DOHH2 (cell line): Measurements from ENCODE around the gene KCTD16.
A peak's percentile ranks its signal among the peaks of the same experiment; 100 is the strongest.

ENCODE experiments used
- H3F3A ChIP-seq: fragments of 200-600 bp; sonication (generic), shearing (Covaris generic); 2 replicates; pipeline ENCODE4 v1.6.0; 2016; ENCODE audit warnings: antibody characterized with exemption, mild to moderate bottlenecking; ENCODE audit not compliant: control insufficient read depth, insufficient read depth
- H3K27ac ChIP-seq: fragments of 200-600 bp; sonication (generic); 2 replicates; pipeline ENCODE4 v1.5.1; 2014; ENCODE audit warnings: low read depth, mild to moderate bottlenecking, low read length, moderate library complexity
- H3K27me3 ChIP-seq: fragments of 200-600 bp; sonication (generic); 2 replicates; pipeline ENCODE4 v1.6.1; 2014; ENCODE audit warnings: mild to moderate bottlenecking, low read length, mixed read lengths; ENCODE audit not compliant: control insufficient read depth
- H3K36me3 ChIP-seq: fragments of 200-600 bp; sonication (generic); 2 replicates; pipeline ENCODE4 v1.6.1; 2014; ENCODE audit warnings: mild to moderate bottlenecking, low read length, moderate library complexity, mixed read lengths; ENCODE audit not compliant: control insufficient read depth
- H3K4me1 ChIP-seq: fragments of 200-600 bp; sonication (generic); 2 replicates; pipeline ENCODE4 v1.6.1; 2014; ENCODE audit warnings: mild to moderate bottlenecking, low read length, mixed read lengths; ENCODE audit not compliant: control insufficient read depth
- H3K4me2 ChIP-seq: fragments of 200-600 bp; sonication (generic); 2 replicates; pipeline ENCODE4 v1.6.0; 2014; ENCODE audit warnings: mild to moderate bottlenecking, low read length, moderate library complexity
- H3K4me3 ChIP-seq: fragments of 200-600 bp; sonication (generic); 2 replicates; pipeline ENCODE4 v1.5.1; 2014; ENCODE audit warnings: mild to moderate bottlenecking, low read length, mixed read lengths
- H3K79me2 ChIP-seq: fragments of 200-600 bp; sonication (generic); 2 replicates; pipeline ENCODE4 v1.6.1; 2014; ENCODE audit warnings: mild to moderate bottlenecking, low read length, mixed read lengths; ENCODE audit not compliant: control insufficient read depth
- H3K9me2 ChIP-seq: fragments of 200-600 bp; sonication (generic); replicated peaks from 2 replicates; pipeline ENCODE4 v1.6.1; 2014; ENCODE audit warnings: mild to moderate bottlenecking, low read length, mixed read lengths; ENCODE audit not compliant: control insufficient read depth
- H3K9me3 ChIP-seq: fragments of 200-600 bp; sonication (generic); 2 replicates; pipeline ENCODE4 v1.6.1; 2014; ENCODE audit warnings: antibody characterized with exemption, low read length, mixed read lengths; ENCODE audit not compliant: control insufficient read depth, insufficient read depth
- H4K20me1 ChIP-seq: fragments of 200-600 bp; sonication (generic); 2 replicates; pipeline ENCODE4 v1.6.0; 2014; ENCODE audit warnings: low read depth, mild to moderate bottlenecking, antibody characterized with exemption, low read length, moderate library complexity; ENCODE audit not compliant: control insufficient read depth, insufficient read depth
- CTCF ChIP-seq: fragments of 200-600 bp; sonication (generic); IDR thresholded peaks from one replicate; pipeline ENCODE4 v1.5.1; 2014; ENCODE audit warnings: antibody characterized with exemption, mild to moderate bottlenecking, low read depth, low read length; ENCODE audit not compliant: poor library complexity, severe bottlenecking
- EZH2phosphoT487 ChIP-seq: fragments of 200-600 bp; sonication (generic); IDR thresholded peaks from 2 replicates; pipeline ENCODE4 v1.6.1; 2017; ENCODE audit warnings: borderline replicate concordance, mild to moderate bottlenecking, antibody characterized with exemption, low read length, moderate library complexity, mixed read lengths

The KCTD16 gene

GRCh38 chr5:144484124-144484897 lies 313.6 kb downstream of the KCTD16 start:
- Histone ChIP-seq H3K4me3 (no peak overlapping the region), H3K27me3 (no peaks in the 10 kb centered on the region), H3F3A (no peaks in the 10 kb centered on the region), H3K27ac (no peak overlapping the region), H3K4me2 (no peak overlapping the region), H3K4me1 (no peaks in the 10 kb centered on the region), H3K9me3 (no peaks in the 10 kb centered on the region), H3K36me3 (no peaks in the 10 kb centered on the region), H3K9me2 (no peaks in the 10 kb centered on the region), H3K79me2 (no peaks in the 10 kb centered on the region), H4K20me1 (no peaks in the 10 kb centered on the region)
- no peak for TF ChIP-seq EZH2phosphoT487
- no peak for TF ChIP-seq CTCF

- H3K9me2 ChIP-seq, result no peaks in the 10 kb centered on the region
- H3K9me3 ChIP-seq, result no peaks in the 10 kb centered on the region
- no peaks in the 10 kb centered on the region for H3K79me2 ChIP-seq
- H3K4me1 ChIP-seq, result no peaks in the 10 kb centered on the region
- H3K4me3 ChIP-seq, result no peak overlapping the region
- H3F3A ChIP-seq, result no peaks in the 10 kb centered on the region
- no peak for TF ChIP-seq EZH2phosphoT487
- no peak for TF ChIP-seq CTCF
- no peak overlapping the region for H3K4me2 ChIP-seq
- no peak overlapping the region for H3K27ac ChIP-seq
- H4K20me1 ChIP-seq, result no peaks in the 10 kb centered on the region
- H3K27me3 ChIP-seq, result no peaks in the 10 kb centered on the region
- no peaks in the 10 kb centered on the region for H3K36me3 ChIP-seq
Observed at GRCh38 chr5:144485540-144485939, 314.9 kb downstream of the KCTD16 start.

GRCh38 chr5:144487207-144487606 lies 316.5 kb downstream of the KCTD16 start:
- H3K4me3 ChIP-seq, result no peak overlapping the region
- no peaks in the 10 kb centered on the region for H3K27me3 ChIP-seq
- no peak for TF ChIP-seq EZH2phosphoT487
- peak; percentile 12 for TF ChIP-seq CTCF
- H3K36me3 ChIP-seq, result no peaks in the 10 kb centered on the region
- H3K27ac ChIP-seq, result no peak overlapping the region
- H3F3A ChIP-seq, result no peaks in the 10 kb centered on the region
- H4K20me1 ChIP-seq, result no peaks in the 10 kb centered on the region
- H3K9me2 ChIP-seq, result no peaks in the 10 kb centered on the region
- no peaks in the 10 kb centered on the region for H3K79me2 ChIP-seq
- no peaks in the 10 kb centered on the region for H3K4me1 ChIP-seq
- no peaks in the 10 kb centered on the region for H3K9me3 ChIP-seq
- no peak overlapping the region for H3K4me2 ChIP-seq
